GM12878 (cell line): ENCODE data around the gene CCS. TPM values are rescaled to one million over a fixed set of nuclear protein-coding genes. Genes with fewer than 3 reads are reported as not detected.

Experiments used
- ATAC-seq: fragments of 200-7000 bp; cut with Tn5 transposase; 3 replicates; pipeline ENCODE4 v1.9.1; 2020; ENCODE audit warnings: mild to moderate bottlenecking, moderate library complexity
- BruUV-seq: library from RNA; stranded (reverse); fragments of 400-500 nt; replicated peaks from 2 replicates; lab custom pipeline; 2021; lab: Mats Ljungman, UMichigan
- CTCF ChIA-PET: fragments of 300-600 bp; sonication (Branson Sonifier 250); formaldehyde crosslinking; extraction: SDS; loops from one replicate; lab custom pipeline; 2021; ENCODE audit warnings: inconsistent platforms; lab: Yijun Ruan, JAX
- POLR2A ChIA-PET: fragments of 350-600 bp; formaldehyde crosslinking; extraction: SDS; loops from one replicate; lab custom pipeline; 2021; ENCODE audit warnings: inconsistent platforms; lab: Charles Lee
- RAD21 ChIA-PET: fragments of 300-600 bp; sonication (Branson Sonifier 250); formaldehyde crosslinking; loops from one replicate; lab custom pipeline; 2023; ENCODE audit warnings: antibody characterized with exemption; ENCODE audit not compliant: unreplicated experiment; lab: Charles Lee
- SMC1A ChIA-PET: fragments of 300-600 bp; sonication (Branson Sonifier 250); formaldehyde crosslinking; loops from one replicate; lab custom pipeline; 2023; ENCODE audit not compliant: unreplicated experiment, uncharacterized antibody; lab: Charles Lee
- DNase-seq: peaks from one replicate; pipeline ENCODE4 v3.0.0-alpha.2; 2011; ENCODE audit warnings: low read depth, low spot score
- FAIRE-seq: peaks from 3 replicates; lab custom pipeline; 2011; peaks lifted over from hg19 to GRCh38; lab: Jason Lieb, UNC
- H2AFZ ChIP-seq: 2 replicates; pipeline ENCODE4 v1.6.0; 2011; ENCODE audit warnings: low read depth, low read length, control low read depth; ENCODE audit not compliant: control insufficient read depth
- H3K27ac ChIP-seq: 2 replicates; pipeline ENCODE4 v1.5.1; 2011; ENCODE audit warnings: control low read depth; ENCODE audit not compliant: control insufficient read depth, insufficient read depth
- H3K27me3 ChIP-seq, 2 experiments: replicated peaks in 1 of 2; 2 replicates each; pipeline versions ENCODE4 v1.6.0 to v1.6.1; 2011; ENCODE audit warnings: low read length in 1 of 2; ENCODE audit not compliant: control insufficient read depth in 2 of 2, insufficient read depth in 2 of 2
- H3K36me3 ChIP-seq, 2 experiments: 2 replicates each; pipeline ENCODE4 v1.5.1; 2011; ENCODE audit warnings: low read length in 1 of 2; ENCODE audit not compliant: control insufficient read depth in 2 of 2, insufficient read depth in 2 of 2
- H3K4me1 ChIP-seq: 2 replicates; pipeline ENCODE4 v1.6.1; 2011; ENCODE audit warnings: mild to moderate bottlenecking, low read length, moderate library complexity, mixed read lengths; ENCODE audit not compliant: control insufficient read depth, insufficient read depth
- H3K4me2 ChIP-seq: 2 replicates; pipeline ENCODE4 v1.6.0; 2011; ENCODE audit warnings: control low read depth; ENCODE audit not compliant: control insufficient read depth, insufficient read depth
- H3K4me3 ChIP-seq: fragments of 200-600 bp; sonication (generic); 2 replicates; pipeline ENCODE4 v1.5.1; 2016
- H3K79me2 ChIP-seq: 2 replicates; pipeline ENCODE4 v1.6.0; 2011; ENCODE audit warnings: low read length; ENCODE audit not compliant: control insufficient read depth, insufficient read depth
- H3K9ac ChIP-seq: 2 replicates; pipeline ENCODE4 v1.8.0; 2011; ENCODE audit warnings: low read length, control low read depth, mixed read lengths; ENCODE audit not compliant: control insufficient read depth, insufficient read depth
- H3K9me3 ChIP-seq: replicated peaks from 3 replicates; pipeline ENCODE4 v1.5.1; 2011; ENCODE audit warnings: mild to moderate bottlenecking, low read length; ENCODE audit not compliant: control insufficient read depth, insufficient read depth
- H4K20me1 ChIP-seq: 2 replicates; pipeline ENCODE4 v1.6.0; 2011; ENCODE audit not compliant: control insufficient read depth, insufficient read depth
- BHLHE40 ChIP-seq, 2 experiments: fragments of 450-650 bp in 1 of 2; IDR thresholded peaks; 2 replicates each; pipeline ENCODE4 v1.6.1; 2011 to 2017; ENCODE audit warnings: low read depth in 2 of 2, borderline replicate concordance in 1 of 2, improper control_type of control experiment in 1 of 2, low read length in 1 of 2, mild to moderate bottlenecking in 1 of 2
- CHD2 ChIP-seq: IDR thresholded peaks from 2 replicates; pipeline ENCODE4 v1.6.1; 2011; ENCODE audit warnings: low read depth, low read length, improper control_type of control experiment, borderline replicate concordance
- IKZF1 ChIP-seq: fragments of 450-650 bp; conservative IDR thresholded peaks from 2 replicates; pipeline ENCODE4 v1.6.1; 2017; ENCODE audit warnings: antibody characterized with exemption, mild to moderate bottlenecking
- JUND ChIP-seq: IDR thresholded peaks from 2 replicates; pipeline ENCODE4 v1.6.1; 2012; ENCODE audit warnings: low read depth, mild to moderate bottlenecking, low read length, improper control_type of control experiment, moderate library complexity
- PAX5 ChIP-seq: IDR thresholded peaks from 2 replicates; pipeline ENCODE4 v1.6.1; 2011; ENCODE audit warnings: low read depth, low read length, borderline replicate concordance
- RAD21 ChIP-seq: IDR thresholded peaks from 2 replicates; pipeline ENCODE4 v1.6.1; 2011; ENCODE audit warnings: mild to moderate bottlenecking, low read depth, low read length, moderate library complexity; ENCODE audit not compliant: insufficient read depth
- SMARCA5 ChIP-seq: fragments of 450-650 bp; IDR thresholded peaks from 2 replicates; pipeline ENCODE4 v1.6.1; 2017; ENCODE audit warnings: mild to moderate bottlenecking
- SMC3 ChIP-seq: IDR thresholded peaks from 2 replicates; pipeline ENCODE4 v1.6.1; 2011; ENCODE audit warnings: low read length, improper control_type of control experiment, borderline replicate concordance
- SP1 ChIP-seq: IDR thresholded peaks from one replicate; pipeline ENCODE4 v1.6.1; 2011; ENCODE audit warnings: low read depth, low read length
- TCF12 ChIP-seq: IDR thresholded peaks from 2 replicates; pipeline ENCODE4 v1.6.1; 2011; ENCODE audit warnings: low read depth, mild to moderate bottlenecking, low read length
- WGBS: methylation state at CpG from one replicate; pipeline ENCODE4 v1.1.6; 2016; ENCODE audit warnings: low lambda C conversion rate; ENCODE audit not compliant: insufficient replicate concordance, insufficient coverage; ENCODE audit errors: missing lambda C conversion rate; 5-methylcytosine and 5-hydroxymethylcytosine counted together
- in situ Hi-C: fragments of 300-500 bp; cut with MboI; formaldehyde crosslinking; loops from 9 replicates; pipeline ENCODE4 v1.14.3; 2018; ENCODE audit warnings: mixed read lengths
- intact Hi-C: fragments of 100-400 bp; cut with micrococcal nuclease; formaldehyde crosslinking; loops from one replicate; pipeline ENCODE4 v1.14.2; 2022; ENCODE audit not compliant: unreplicated experiment
- polyA plus RNA-seq, 11 experiments: library from polyadenylated mRNA; depleted of rRNA in 4 of 11; unstranded in 6 of 11; stranded (reverse) in 5 of 11; fragments of >200 nt; fragmentation: Nextera tagmentation in 4 of 11; fragmentation: Illumina TruSeq in 1 of 11; extraction: Ambion mirVana in 4 of 11; extraction: Trizol in 1 of 11; gene quantifications; 1 replicate in 1 of 11; 2 replicates in 10 of 11; pipeline versions ENCODE4 v1.2.1 to v1.2.3, GENCODE V29; 2011 to 2016; ENCODE audit warnings: inconsistent platforms in 2 of 11, missing spikeins in 2 of 11, low read depth in 1 of 11
- total RNA-seq, 4 experiments: library from RNA; depleted of rRNA in 3 of 4; stranded (reverse); fragments of >200 nt in 3 of 4; fragmentation: Illumina TruSeq in 1 of 4; extraction: Trizol in 1 of 4; gene quantifications; 2 replicates each; pipeline versions ENCODE4 v1.2.1 to v1.2.3, GENCODE V29; 2013 to 2021
- TF ChIP-seq, protein P1 (sequence below): fragments of 150-350 bp; IDR thresholded peaks from 2 replicates; pipeline ENCODE4 v1.6.1; 2014; ENCODE audit warnings: mild to moderate bottlenecking, low read depth, low read length
- TF ChIP-seq, protein P2 (sequence below): IDR thresholded peaks from 2 replicates; pipeline ENCODE4 v1.6.1; 2012; ENCODE audit warnings: low read depth, low read length, improper control_type of control experiment
- TF ChIP-seq, protein P3 (sequence below), 3 experiments: IDR thresholded peaks in 2 of 3; conservative IDR thresholded peaks in 1 of 3; 2 replicates each; pipeline ENCODE4 v1.5.1; 2011; ENCODE audit warnings: low read depth in 3 of 3, low read length in 3 of 3, mild to moderate bottlenecking in 3 of 3, control low read depth in 2 of 3, moderate library complexity in 2 of 3, inconsistent platforms in 1 of 3, mixed read lengths in 1 of 3; ENCODE audit not compliant: control insufficient read depth in 2 of 3, insufficient read depth in 1 of 3; ENCODE audit errors: extremely low read depth in 1 of 3

Gene CCS
- total and polyA plus RNA-seq, 10 of the 15 experiments (the other 5 are each of a cell fraction or from before 2014, with no cell fraction given) = 1.5 to 44.2 (median 30.6) TPM

DNA sequence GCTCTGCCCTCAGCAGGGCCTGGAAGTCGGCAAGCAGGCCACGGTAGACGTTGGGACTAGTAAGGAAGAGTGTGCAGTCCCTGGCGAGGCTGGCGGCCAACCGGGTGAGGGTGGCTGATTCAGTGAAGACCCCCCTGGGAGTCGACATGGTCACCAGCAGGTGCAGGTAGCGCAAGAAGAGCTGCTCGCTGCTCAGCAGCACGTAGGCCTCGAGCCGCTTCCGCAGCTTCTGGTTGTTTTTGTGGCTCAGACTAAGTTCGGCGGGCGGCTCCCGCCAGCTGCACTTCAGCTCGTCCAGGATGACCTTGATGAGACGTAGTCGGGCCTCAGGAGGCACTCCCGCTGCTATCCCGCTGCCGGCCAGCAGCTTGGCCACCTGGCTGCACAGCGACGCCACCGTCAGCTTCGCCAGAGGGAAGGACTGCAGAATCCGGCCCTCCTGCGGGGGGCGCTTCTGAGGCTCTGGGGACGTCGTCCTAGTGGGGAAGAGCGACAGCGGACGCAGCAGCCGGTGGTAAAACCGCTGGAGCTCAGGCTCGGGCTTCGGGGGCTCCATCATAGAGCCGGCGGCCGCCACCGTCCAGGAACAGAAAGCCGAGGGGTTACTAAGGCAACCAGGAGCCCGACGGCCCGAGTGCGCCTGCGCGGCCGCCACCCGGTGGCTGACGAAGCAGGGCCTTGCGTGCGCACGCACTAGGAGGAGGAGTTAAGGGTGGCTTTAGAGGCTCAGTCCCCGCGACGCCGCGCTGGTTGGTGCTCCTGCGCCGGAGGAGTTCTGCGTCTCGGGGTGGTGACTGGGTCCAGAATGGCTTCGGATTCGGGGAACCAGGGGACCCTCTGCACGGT is at the start of gene CCS, which contains the start of gene CCDC87 (continued):
- TF ChIP-seq IKZF1 = peak; percentile 92
- TF ChIP-seq, protein P1, sequence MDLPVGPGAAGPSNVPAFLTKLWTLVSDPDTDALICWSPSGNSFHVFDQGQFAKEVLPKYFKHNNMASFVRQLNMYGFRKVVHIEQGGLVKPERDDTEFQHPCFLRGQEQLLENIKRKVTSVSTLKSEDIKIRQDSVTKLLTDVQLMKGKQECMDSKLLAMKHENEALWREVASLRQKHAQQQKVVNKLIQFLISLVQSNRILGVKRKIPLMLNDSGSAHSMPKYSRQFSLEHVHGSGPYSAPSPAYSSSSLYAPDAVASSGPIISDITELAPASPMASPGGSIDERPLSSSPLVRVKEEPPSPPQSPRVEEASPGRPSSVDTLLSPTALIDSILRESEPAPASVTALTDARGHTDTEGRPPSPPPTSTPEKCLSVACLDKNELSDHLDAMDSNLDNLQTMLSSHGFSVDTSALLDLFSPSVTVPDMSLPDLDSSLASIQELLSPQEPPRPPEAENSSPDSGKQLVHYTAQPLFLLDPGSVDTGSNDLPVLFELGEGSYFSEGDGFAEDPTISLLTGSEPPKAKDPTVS = no peak

DNA sequence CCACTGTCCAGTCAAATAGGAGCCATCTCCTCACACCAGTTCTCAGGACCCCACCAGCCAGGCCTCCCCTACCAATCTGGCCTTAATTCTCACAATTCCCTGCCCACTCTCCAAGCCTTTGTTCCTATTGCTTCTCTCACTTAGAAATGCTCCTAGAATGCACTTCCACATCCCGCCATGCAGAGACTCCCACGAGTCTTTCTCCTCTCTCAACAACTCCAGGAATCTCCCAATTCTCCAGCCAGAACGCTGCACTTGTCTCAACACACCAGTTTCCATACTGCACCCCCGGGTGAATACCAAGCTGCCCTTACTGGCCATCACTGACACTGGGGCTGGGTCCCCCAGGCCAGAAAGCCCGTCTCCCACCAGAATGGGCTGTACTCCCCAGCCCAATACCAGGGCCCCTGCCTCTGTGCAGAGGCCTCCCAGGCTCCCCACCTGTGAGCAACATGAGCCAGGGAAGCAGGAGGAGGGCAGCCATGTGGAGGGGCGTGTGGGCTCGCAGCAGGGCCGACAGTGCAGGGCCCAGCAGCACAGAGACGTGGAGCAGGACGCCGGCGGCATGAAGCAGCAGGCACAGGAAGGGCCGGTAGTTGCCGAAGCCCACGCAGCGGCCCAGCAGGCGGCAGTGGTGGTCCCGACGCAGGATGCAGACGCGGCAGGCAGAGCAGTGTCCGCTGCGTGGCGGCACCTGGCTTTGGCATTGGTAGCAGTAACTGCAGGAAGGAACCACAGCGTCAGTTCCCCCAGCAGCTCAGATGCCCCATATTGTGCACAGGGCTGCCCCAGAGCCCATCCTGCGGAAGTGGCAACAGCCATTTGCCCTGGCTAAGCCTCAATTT is 49.5 kb upstream of the CCS start:
- RAD21 ChIA-PET = interaction anchor here (0.6 to 1.0 kb wide), 3 partner anchors 49 to 157 kb away, joined by 3 to 5 read pairs (median 3); partner anchors contain the start of genes CCDC87 and CCS
- BruUV-seq = no TSS peak
- H3K27ac ChIP-seq = no peak overlapping the region; the same call in 1 of the 2 replicates
- intact Hi-C loops (no loop called here), in situ Hi-C loops (no loop called here)
- CTCF ChIA-PET = interaction anchor here (0.6 to 4.3 kb wide), 3 partner anchors 95 to 135 kb away, joined by 3 to 32 read pairs (median 4); partner anchors contain the start of genes RBM4 and RBM4B
- peak overlapping the region; percentile 67 for H2AFZ ChIP-seq
- H3K27me3 ChIP-seq = no peaks in the 10 kb centered on the region
- H4K20me1 ChIP-seq = no peaks in the 10 kb centered on the region
- H3K4me1 ChIP-seq = peaks cover 10% of the 10 kb centered on the region
- peak overlapping the region; percentile 54 for H3K9ac ChIP-seq
- SMC1A ChIA-PET = interaction anchor here (0.5 to 5.6 kb wide), 3 partner anchors 94 to 181 kb away, joined by 3 to 37 read pairs (median 4); partner anchors contain the start of gene RBM4B
- peak overlapping the region; percentile 9; the same call in 1 of the 2 replicates for H3K4me3 ChIP-seq
- 31% methylated on average over 19 of the region's 26 CpGs for WGBS
- FAIRE-seq = peak; percentile 23
- POLR2A ChIA-PET = interaction anchor here (3.0 to 4.0 kb wide), 2 partner anchors 77 to 134 kb away, joined by 13 to 26 read pairs; partner anchors contain the start of genes PELI3 and RBM4B
- peaks cover 2% of the 10 kb centered on the region for H3K79me2 ChIP-seq
- H3K9me3 ChIP-seq = no peaks in the 10 kb centered on the region
- peaks cover 0 to 3% of the 10 kb centered on the region in 2 experiments; a peak in 1 of 4 replicates for H3K36me3 ChIP-seq
- H3K4me2 ChIP-seq = peak overlapping the region; percentile 82
- peak; percentile 65 for ATAC-seq
- DNase-seq = peak; percentile 38
- TF ChIP-seq, protein P2, sequence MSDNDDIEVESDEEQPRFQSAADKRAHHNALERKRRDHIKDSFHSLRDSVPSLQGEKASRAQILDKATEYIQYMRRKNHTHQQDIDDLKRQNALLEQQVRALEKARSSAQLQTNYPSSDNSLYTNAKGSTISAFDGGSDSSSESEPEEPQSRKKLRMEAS = peak; percentile 68
- TF ChIP-seq JUND (no peak), PAX5 (0 out of 2 replicates have a peak, but pooled peaks have one; percentile 45), BHLHE40 (IDR thresholded peaks at IDR 0.05; ENCODE audit: borderline replicate concordance in 1 of 2, low read depth in 2 of 2, low read length in 1 of 2) (peak; percentile 39 to 58; a peak in 1 of 4 replicates), TCF12 (0 out of 2 replicates have a peak, but pooled peaks have one; percentile 31), CHD2 (peak; percentile 46; the same call in 1 of the 2 replicates), RAD21 (peak; percentile 33; the same call in 1 of the 2 replicates), SMARCA5 (peak; percentile 80; the same call in 1 of the 2 replicates), SMC3 (peak; percentile 65), SP1 (no peak)
- TF ChIP-seq, protein P3, sequence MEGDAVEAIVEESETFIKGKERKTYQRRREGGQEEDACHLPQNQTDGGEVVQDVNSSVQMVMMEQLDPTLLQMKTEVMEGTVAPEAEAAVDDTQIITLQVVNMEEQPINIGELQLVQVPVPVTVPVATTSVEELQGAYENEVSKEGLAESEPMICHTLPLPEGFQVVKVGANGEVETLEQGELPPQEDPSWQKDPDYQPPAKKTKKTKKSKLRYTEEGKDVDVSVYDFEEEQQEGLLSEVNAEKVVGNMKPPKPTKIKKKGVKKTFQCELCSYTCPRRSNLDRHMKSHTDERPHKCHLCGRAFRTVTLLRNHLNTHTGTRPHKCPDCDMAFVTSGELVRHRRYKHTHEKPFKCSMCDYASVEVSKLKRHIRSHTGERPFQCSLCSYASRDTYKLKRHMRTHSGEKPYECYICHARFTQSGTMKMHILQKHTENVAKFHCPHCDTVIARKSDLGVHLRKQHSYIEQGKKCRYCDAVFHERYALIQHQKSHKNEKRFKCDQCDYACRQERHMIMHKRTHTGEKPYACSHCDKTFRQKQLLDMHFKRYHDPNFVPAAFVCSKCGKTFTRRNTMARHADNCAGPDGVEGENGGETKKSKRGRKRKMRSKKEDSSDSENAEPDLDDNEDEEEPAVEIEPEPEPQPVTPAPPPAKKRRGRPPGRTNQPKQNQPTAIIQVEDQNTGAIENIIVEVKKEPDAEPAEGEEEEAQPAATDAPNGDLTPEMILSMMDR (IDR thresholded peaks at IDR 0.05 in 2 of 3, conservative IDR thresholded peaks at IDR 0.05 in 1 of 3; ENCODE audit: control insufficient read depth in 2 of 3, extremely low read depth in 1 of 3, insufficient read depth in 1 of 3, low read depth in 3 of 3, low read length in 3 of 3) = peak; percentile 62 to 87 (median 80)
